Activated T-cell treated with anti-CD3 and anti-CD28 coated beads, Interleukin-2, amount 50 U/mL, for 1 hour (primary cell): Measurements from ENCODE around the gene HOXD13.
A peak's percentile ranks its signal among the peaks of the same experiment; 100 is the strongest.

ENCODE experiments used
- DNase-seq: peaks from one replicate; pipeline ENCODE4 v3.0.0-alpha.2; 2020

Gene HOXD13

GRCh38 chr2:176133389-176133788 lies 40.9 kb downstream of the HOXD13 start:
- no peak for DNase-seq

- DNase-seq = no peak
Observed at GRCh38 chr2:176134035-176134434, 41.5 kb downstream of the HOXD13 start.

- no peak for DNase-seq
Observed at GRCh38 chr2:176135035-176135440, 42.5 kb downstream of the HOXD13 start.

GRCh38 chr2:176136374-176137251 lies 44.1 kb downstream of the HOXD13 start:
- DNase-seq = no peak

GRCh38 chr2:176137252-176137580 lies 44.7 kb downstream of the HOXD13 start:
- DNase-seq = no peak

GRCh38 chr2:176137906-176138305 lies 45.4 kb downstream of the HOXD13 start:
- no peak for DNase-seq

GRCh38 chr2:176138526-176138922 lies 46.0 kb downstream of the HOXD13 start:
- DNase-seq = no peak

GRCh38 chr2:176138923-176139660 lies 46.6 kb downstream of the HOXD13 start:
- DNase-seq = no peak

- DNase-seq = no peak
Observed at GRCh38 chr2:176139661-176140512, 47.4 kb downstream of the HOXD13 start.

GRCh38 chr2:176140513-176141317 lies 48.2 kb downstream of the HOXD13 start:
- DNase-seq = peak; percentile 71

GRCh38 chr2:176142281-176142680 lies 49.8 kb downstream of the HOXD13 start:
- DNase-seq = no peak
